ENCODE results near the gene DRC3.

The DRC3 gene

DNA sequence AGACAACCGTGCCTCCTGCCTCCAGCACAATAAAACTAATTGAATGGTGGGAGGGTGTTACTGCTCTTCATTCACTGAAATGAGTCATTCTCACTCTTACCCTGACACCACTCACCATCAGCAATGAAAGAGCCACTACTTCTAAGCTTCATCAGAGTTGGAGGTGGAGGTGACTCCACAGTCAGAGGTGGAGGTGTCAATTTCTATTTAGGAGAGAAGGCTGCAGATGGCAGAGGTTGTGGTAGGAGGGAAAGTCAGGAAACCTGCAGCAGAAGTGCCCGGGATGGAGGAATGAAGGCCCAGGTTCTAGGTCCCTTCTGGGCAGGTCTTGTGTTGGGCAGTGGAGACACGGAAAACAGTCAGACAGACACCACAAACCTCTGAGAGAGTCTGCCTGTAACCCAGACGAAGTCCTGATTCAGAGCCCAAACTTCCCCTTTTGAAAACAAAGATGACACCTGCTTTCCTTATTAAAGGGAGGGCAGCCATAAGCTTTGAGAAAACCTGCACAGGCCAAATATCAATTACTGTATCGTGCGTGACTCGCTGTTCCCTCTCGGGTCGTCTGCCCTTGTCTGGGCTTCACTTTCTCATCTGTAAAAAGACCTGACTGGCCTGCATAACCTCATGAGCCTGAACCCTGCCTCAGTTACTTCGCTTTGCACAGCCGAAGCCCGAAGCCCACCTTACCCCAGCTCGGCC, 65.6 kb downstream of the DRC3 start:
- H3K4me3 ChIP-seq (ENCODE audit: low read depth, low read length), result peak overlapping the region; percentile 93
- TF ChIP-seq, protein P1, sequence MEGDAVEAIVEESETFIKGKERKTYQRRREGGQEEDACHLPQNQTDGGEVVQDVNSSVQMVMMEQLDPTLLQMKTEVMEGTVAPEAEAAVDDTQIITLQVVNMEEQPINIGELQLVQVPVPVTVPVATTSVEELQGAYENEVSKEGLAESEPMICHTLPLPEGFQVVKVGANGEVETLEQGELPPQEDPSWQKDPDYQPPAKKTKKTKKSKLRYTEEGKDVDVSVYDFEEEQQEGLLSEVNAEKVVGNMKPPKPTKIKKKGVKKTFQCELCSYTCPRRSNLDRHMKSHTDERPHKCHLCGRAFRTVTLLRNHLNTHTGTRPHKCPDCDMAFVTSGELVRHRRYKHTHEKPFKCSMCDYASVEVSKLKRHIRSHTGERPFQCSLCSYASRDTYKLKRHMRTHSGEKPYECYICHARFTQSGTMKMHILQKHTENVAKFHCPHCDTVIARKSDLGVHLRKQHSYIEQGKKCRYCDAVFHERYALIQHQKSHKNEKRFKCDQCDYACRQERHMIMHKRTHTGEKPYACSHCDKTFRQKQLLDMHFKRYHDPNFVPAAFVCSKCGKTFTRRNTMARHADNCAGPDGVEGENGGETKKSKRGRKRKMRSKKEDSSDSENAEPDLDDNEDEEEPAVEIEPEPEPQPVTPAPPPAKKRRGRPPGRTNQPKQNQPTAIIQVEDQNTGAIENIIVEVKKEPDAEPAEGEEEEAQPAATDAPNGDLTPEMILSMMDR (IDR thresholded peaks at IDR 0.05; ENCODE audit: borderline replicate concordance, insufficient read depth, low read depth, low read length), result no peak

GRCh38 chr17:18038861-18039534, 66.3 kb downstream of the DRC3 start, which contains the start of the genes ATPAF2 and GID4:
Gene ATPAF2 (minus strand): TSS chr17:18039168. CDS start chr17:18039013, 155 bp downstream.
Gene GID4 (plus strand): TSS chr17:18039408. CDS start chr17:18039465, 57 bp downstream.
- H3K4me3 ChIP-seq (ENCODE audit: low read depth, low read length), result peak within 1 kb of the TSS; percentile 93
- TF ChIP-seq, protein P1 (IDR thresholded peaks at IDR 0.05; ENCODE audit: borderline replicate concordance, insufficient read depth, low read depth, low read length), result 0 out of 2 replicates have a peak, but pooled peaks have one; percentile 4

DNA sequence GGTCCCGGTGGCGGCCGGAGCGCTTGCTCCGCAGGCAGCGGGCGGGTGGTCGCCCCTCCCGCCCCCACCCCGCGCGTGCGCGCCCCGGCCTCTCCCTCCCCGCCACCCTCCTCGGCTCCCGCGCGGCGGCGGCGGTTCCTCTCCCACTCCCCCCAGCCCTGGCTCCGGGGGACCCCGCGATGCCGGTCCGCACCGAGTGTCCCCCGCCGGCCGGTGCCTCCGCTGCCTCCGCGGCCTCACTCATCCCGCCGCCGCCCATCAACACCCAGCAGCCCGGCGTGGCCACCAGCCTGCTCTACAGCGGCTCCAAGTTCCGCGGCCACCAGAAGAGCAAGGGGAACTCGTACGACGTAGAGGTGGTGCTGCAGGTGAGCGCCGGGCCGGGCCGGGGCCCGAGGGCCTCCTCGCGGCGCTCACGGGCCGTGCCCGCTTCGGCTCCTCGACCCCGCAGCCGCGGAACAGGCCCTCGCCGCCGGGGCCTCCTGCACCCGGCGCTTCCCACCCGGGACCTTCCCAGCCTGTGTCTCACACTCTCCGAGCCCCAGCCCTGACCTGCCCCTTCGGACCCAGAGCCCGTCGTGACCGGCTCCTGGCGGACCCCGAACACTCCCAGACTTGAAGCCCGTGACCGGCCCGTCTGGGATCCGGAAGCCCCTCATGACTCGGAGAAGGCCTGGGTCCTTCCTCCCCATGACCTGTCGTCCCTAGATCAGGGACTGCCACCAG, 67.0 kb downstream of the DRC3 start:
- TF ChIP-seq, protein P1 (IDR thresholded peaks at IDR 0.05; ENCODE audit: borderline replicate concordance, insufficient read depth, low read depth, low read length), result no peak
- H3K4me3 ChIP-seq (ENCODE audit: low read depth, low read length), result peak overlapping the region; percentile 93

- TF ChIP-seq, protein P1 (IDR thresholded peaks at IDR 0.05; ENCODE audit: borderline replicate concordance, insufficient read depth, low read depth, low read length), result no peak
- peak overlapping the region; percentile 93 for H3K4me3 ChIP-seq (ENCODE audit: low read depth, low read length)
Measured at GRCh38 chr17:18040261-18040858, 67.7 kb downstream of the DRC3 start.

DNA sequence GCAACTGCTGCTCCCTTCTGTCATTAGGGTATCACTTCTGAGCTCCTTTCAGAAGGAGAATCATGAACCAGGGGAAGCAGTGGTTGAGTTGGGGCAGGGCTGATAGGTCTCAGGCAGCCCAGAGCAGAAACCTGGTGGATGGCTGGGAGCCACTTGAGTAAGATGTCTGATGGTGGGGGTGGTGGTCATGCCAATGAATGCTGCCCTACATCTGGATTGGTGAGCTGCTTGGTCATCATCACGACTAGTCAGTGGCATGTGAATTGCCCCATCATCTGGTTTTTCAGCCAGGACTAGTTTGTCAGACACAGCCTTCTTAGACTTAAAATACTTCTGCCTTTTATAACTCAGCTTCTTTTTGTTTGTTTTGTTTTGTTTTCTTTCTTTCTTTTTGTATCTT, 69.1 kb downstream of the DRC3 start:
- no peak overlapping the region for H3K4me3 ChIP-seq (ENCODE audit: low read depth, low read length)
- TF ChIP-seq, protein P1 (IDR thresholded peaks at IDR 0.05; ENCODE audit: borderline replicate concordance, insufficient read depth, low read depth, low read length), result no peak

DNA sequence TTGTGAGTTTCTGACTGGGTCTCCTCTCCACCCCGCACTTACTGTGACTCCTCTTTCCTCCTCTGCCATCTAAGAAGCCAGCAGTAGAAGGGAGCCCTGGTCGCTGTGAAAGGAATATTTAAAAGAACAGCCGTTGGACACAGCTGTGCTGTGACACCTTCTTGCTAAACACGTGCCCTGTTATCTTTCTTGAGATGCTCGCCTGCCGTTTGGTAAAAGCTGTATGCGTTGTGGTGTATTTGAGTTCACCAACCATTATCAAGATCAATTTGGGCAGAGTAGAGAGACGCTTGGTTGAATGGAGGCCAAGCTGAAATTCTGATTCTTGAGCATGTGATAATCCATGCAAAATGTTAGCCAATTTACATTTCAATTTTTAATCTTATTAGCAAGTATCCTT, 70.3 kb downstream of the DRC3 start:
- TF ChIP-seq, protein P1 (IDR thresholded peaks at IDR 0.05; ENCODE audit: borderline replicate concordance, insufficient read depth, low read depth, low read length), result no peak
- H3K4me3 ChIP-seq (ENCODE audit: low read depth, low read length), result no peak overlapping the region
